NCI-H2107 treated with DMSO at 0.1 percent for 48 hours (cell line): ENCODE data around the gene SOS2.
A peak's percentile ranks its signal among the peaks of the same experiment; 100 is the strongest.

Experiments
- DNase-seq: peaks from one replicate; lab custom pipeline; 2025; ENCODE audit not compliant: unreplicated experiment; lab: John Stamatoyannopoulos, UW

The SOS2 gene

DNA sequence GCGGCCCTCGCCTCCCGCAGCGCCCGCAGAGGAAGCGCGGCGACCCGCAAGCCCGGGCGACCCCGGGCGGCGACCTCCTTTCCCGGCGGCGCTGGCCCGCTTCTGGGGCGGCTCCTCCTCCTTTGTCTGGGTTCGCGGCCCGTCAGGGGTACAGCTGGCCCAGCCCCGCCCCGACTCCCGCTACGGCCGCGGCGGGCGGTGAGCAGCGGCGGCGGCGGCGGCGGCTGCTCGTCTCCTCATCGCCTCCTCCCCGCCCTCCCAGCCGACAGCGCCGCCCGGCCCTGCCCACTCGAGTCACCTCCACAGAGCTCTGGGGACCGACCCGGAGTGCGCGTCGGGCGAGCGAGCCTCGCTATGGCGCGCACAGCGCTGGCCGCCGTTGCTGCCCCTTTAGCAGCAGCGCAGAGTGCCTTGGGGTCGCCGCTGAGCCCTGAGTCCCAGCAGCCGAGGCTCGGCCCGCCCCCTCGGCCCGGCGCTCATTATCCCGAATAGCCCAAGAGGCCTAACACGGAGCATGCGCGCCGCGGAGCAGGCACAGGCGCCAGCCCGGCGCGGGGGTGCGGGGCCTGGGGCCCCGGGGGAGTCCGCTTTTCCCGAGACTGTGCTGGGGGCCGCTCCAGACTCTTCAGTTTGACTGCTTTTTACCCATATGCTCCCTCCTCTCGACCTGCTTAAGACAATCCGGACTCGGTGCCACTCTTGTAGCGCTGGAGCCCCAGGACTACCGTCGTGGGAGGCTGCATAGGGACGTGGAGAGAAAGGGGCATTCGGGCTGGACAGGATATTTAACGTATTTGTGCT lies at the start of gene SOS2:
TSS of gene SOS2 (minus strand) at position 104 of the 801 bp plus-strand sequence. CDS start 295 bp downstream, outside the sequence.
- DNase-seq = peak; percentile 70

GRCh38 chr14:50272498-50272897 lies 41.1 kb upstream of the SOS2 start:
- no peak for DNase-seq

GRCh38 chr14:50270932-50271331 lies 39.6 kb upstream of the SOS2 start:
- DNase-seq = no peak

DNA sequence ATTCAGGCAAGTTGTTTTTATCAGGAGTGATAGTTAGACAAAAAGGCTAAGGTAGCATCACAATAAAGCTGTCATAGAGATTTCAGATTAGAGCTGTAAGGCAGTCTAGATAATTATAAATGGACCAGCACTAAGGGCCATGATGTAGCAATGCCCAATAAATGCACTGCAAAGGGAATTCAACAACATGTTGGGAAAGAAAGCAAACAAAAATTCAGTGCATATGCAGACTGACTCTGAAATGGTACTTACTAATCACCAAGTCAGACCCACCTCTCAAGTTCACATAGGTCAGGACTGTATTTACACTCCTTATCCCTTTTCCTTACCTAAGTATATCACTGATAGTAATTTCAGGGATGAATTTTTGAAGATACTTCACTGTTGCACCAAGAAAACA lies 33.7 kb upstream of the SOS2 start:
- DNase-seq = no peak

DNA sequence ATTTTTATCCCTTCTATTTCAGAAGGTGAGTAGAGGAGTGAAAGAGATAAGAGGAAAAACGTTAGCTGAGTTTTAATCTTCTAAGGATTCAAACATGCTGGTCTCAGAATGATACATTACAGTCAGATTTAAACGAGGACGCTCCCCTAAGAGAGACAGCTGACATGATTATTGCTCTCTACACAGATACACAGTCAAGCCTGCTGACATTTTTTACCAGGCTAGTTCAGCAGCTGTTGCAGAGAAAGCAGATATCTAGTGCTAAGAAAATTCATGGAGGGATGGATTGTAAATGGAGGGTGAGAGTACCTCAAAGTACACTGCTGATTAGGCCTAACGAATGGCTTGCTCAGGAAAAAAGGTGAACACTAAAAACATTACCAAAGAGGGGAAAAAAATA lies 31.9 kb upstream of the SOS2 start:
- DNase-seq = peak; percentile 3

DNA sequence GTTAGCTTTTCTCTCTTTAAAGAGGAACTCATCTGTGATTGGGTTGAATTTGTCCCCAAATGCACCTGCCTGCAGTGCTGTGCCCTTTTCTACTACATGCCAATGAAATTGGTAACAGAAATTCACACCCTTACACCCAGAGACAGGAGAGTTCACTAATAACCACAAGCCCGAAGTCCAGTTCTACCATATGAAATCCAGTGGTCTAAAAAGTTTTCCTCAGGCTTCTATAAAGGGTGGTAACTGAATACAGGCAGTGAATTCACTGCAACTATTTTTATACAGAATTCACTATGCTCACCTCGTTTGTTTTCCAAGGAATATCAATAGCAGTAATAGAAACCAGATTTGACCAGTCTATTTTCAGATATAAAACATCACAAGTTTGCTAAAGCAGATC lies 31.5 kb upstream of the SOS2 start:
- no peak for DNase-seq

DNA sequence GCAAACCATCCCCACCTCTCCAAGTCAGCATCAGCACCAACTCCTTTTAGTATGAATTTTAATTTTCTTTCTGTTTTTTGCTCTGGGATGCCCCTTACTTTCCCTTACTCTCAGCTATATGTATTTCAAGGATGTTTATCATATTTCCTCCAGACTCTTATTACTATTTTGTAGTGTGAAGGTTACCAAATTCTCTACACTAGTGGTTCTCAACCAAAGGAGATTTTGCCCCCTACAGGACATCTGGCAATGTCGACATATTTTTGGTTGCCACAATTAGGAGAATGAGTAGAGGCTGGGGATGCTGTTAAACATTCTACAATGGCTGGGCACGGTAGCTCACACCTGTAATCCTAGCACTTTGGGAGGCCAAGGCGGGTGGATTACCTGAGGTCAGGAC lies 29.1 kb upstream of the SOS2 start:
- peak; percentile 40 for DNase-seq

GRCh38 chr14:50260072-50260471 lies 28.7 kb upstream of the SOS2 start:
- DNase-seq = no peak

GRCh38 chr14:50257732-50258131 lies 26.4 kb upstream of the SOS2 start:
- DNase-seq = no peak

DNA sequence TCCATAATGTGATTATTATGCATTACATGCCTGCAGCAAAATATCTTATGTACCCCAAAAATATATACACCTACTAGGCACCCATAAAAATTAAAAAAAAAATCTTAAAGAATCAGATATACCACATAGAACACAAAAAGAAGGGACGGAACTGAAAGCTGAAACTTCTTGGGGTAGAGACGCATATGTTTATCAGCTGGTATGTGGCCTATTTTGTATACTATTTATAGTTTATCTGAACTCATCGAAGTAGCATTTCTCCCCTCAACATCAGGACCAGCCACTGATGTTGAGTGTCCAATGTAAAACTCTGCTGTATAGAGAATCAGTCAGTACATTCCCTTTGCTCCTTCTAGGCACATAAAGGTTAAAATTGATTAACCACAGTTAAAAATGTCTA lies 22.9 kb upstream of the SOS2 start:
- DNase-seq = no peak

DNA sequence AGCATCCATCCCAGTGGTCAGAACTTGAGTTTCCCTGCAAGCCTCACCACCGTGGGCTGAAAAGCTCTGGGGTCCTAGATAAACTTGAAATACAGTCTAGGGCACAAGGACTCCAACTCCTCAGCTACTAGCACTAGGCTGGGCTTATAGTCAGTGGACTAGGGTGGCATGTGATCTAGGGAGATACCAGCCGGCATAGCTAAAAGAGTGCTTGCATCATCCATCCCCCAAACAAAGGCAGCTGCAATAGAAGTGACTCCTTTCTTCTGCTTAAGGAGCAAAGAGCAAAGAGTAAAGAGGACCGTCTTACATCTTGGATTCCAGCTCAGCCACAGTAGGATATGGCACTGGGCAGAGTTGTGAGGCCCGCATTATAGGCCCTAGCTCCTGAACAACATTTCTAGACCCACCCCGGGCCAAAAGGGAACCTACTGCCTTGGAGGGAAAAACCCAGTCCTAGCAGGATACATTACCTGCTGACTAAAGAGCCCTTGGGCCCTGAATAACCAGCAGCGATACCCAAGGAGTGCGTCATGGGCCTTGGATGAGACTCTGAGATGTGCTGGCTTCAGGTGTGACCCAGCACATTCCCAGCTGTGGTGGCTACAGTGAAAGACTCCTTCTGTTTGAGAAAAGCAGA lies 17.9 kb upstream of the SOS2 start:
- DNase-seq = peak; percentile 7

GRCh38 chr14:50247245-50247644 lies 15.9 kb upstream of the SOS2 start:
- no peak for DNase-seq

- DNase-seq = no peak
Measured at GRCh38 chr14:50242566-50243310, 11.4 kb upstream of the SOS2 start.

GRCh38 chr14:50242096-50242495 lies 10.7 kb upstream of the SOS2 start:
- DNase-seq = no peak

DNA sequence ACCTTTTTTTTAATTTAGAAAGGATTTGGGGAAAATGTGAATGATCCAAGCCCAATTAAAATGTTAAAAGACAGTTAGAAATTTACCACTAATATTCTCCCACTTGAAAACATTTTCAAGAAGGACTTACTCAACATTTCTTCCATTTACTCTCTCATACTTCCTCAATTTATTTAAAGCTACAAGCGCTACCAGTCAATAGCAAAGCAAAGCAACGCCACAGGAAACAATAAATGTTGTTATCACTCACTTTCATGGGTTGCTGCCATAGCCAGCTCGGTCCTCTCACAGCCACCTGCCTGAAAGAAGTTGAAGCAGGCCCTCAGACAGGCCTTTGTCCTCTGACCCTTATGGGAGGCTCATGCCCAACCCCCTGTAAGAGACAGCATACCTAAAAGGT lies 6.0 kb upstream of the SOS2 start:
- DNase-seq = no peak

GRCh38 chr14:50233951-50234250 lies 2.5 kb upstream of the SOS2 start:
- no peak for DNase-seq

DNA sequence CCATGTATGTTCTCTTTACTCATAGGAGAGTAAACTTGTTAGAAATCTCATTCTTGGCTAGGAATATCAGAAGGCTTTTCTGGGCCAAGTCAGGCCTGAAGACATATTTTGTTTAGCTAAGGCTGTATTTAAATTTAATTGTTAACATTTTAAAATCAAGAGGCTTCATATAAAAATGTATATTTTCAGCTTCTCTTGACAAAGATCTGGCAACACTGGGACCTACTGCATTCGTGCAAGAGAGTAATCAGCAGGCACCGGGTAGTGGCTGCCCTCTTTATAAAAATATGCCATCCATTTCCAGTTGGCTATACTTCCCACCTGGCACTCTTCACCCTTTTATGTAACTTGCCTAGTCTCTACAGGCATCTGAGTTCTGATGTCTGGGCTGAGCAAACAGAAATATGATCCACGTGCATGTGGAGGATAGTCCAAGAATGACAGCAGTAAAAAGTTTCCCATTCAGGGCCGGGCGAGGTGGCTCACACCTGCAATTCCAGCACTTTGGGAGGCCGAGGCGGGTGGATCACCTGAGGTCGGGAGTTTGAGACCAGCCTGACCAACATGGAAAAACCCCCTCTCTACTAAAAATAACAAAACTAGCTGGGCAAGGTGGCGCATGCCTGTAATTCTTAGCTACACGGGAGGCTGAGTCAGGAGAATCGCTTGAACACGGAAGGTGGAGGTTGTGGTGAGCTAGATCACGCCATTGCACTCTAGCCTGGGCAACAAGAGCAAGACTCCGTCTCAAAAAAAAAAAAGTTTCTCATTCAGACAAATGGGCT lies 2.0 kb upstream of the SOS2 start:
- DNase-seq = peak; percentile 94

DNA sequence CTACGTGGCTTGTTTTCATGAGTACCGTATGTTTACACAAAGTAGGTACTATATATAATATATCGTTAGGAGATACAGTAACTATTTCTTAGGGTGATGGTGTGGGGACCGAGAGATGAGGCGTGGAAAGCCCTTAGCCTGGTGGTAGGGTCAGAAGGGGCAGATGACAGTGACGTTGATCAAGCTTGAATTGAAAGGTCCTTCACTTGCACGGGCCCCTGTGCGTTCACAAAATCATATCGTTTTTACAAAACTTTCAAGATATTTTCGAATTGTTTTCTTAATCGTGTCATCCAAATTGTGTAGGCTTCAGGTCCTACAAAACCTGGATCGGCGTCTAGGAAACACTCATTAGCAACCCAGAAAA lies 881 bp upstream of the SOS2 start:
- DNase-seq = no peak

GRCh38 chr14:50230701-50231474 lies 490 bp downstream of the SOS2 start:
- DNase-seq = peak; percentile 45

DNA sequence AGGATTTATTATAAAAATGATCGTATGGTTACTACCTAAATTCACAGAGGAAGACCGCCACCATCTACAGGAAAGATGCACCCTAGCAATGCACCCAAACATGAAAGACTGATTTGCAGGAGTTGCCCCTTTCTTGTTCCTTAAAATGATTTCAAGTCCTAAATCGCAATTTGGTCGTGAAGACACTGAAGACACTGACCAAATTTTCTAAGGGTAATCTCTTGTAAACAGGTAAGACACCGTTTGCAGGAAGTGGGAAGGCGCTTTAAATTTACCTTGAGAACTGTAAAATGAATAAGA lies 1.0 kb downstream of the SOS2 start:
- peak; percentile 45 for DNase-seq

GRCh38 chr14:50229681-50230080 lies 1.7 kb downstream of the SOS2 start:
- DNase-seq = no peak
